HEK293 (cell line): ENCODE results near the gene CD83.

Experiments used
- CTCF ChIA-PET: fragments of 350-600 bp; formaldehyde crosslinking; extraction: SDS; loops from one replicate; lab custom pipeline; 2021; ENCODE audit warnings: antibody characterized with exemption; lab: Yijun Ruan, JAX
- POLR2A ChIA-PET: fragments of 300-600 bp; formaldehyde crosslinking; extraction: SDS; loops from one replicate; lab custom pipeline; 2020; ENCODE audit warnings: antibody characterized with exemption, inconsistent platforms; lab: Yijun Ruan, JAX
- H3K27ac ChIP-seq: fragments of 200-500 bp; sonication (Bioruptor generic); 2 replicates; pipeline ENCODE4 v1.5.1; 2014; ENCODE audit warnings: low read depth, low read length, control low read depth, inconsistent platforms; ENCODE audit errors: extremely low read depth
- H3K36me3 ChIP-seq, 2 experiments: fragments of 200-500 bp in 1 of 2; sonication (Bioruptor generic) in 1 of 2; 1 replicate in 1 of 2; 2 replicates in 1 of 2; pipeline ENCODE4 v1.5.1; 2014 to 2017; ENCODE audit warnings: inconsistent platforms in 2 of 2, low read length in 2 of 2; ENCODE audit not compliant: control insufficient read depth in 2 of 2, insufficient read depth in 1 of 2
- H3K4me1 ChIP-seq: fragments of 200-500 bp; sonication (Bioruptor generic); 2 replicates; pipeline ENCODE4 v1.5.1; 2014; ENCODE audit warnings: mild to moderate bottlenecking, low read length, inconsistent platforms; ENCODE audit not compliant: control insufficient read depth, insufficient read depth
- H3K4me3 ChIP-seq: 2 replicates; pipeline ENCODE4 v1.5.1; 2011; ENCODE audit warnings: low read depth, mild to moderate bottlenecking, control low read depth, low read length, moderate library complexity
- H3K9me3 ChIP-seq: fragments of 200-500 bp; sonication (Bioruptor generic); 2 replicates; pipeline ENCODE4 v1.5.1; 2014; ENCODE audit warnings: low read depth, low read length, inconsistent platforms; ENCODE audit not compliant: control insufficient read depth, insufficient read depth
- FEZF1 ChIP-seq: fragments of 450-650 bp; formaldehyde crosslinking; IDR thresholded peaks from 2 replicates; pipeline ENCODE4 v1.5.1; 2016; ENCODE audit warnings: missing biosample characterization, missing genetic modification characterization
- KLF10 ChIP-seq: fragments of 450-650 bp; IDR thresholded peaks from 2 replicates; pipeline ENCODE4 v1.5.1; 2018; ENCODE audit warnings: missing biosample characterization, mild to moderate bottlenecking, missing genetic modification characterization
- KLF7 ChIP-seq: fragments of 450-650 bp; formaldehyde crosslinking; IDR thresholded peaks from 2 replicates; pipeline ENCODE4 v1.5.1; 2016; ENCODE audit warnings: missing biosample characterization, missing genetic modification characterization, borderline replicate concordance
- MEIS1 ChIP-seq: sonication (generic); formaldehyde crosslinking; IDR thresholded peaks from 2 replicates; pipeline ENCODE4 v1.8.1; 2022; ENCODE audit warnings: missing genetic modification reagents, mild to moderate bottlenecking, borderline replicate concordance
- MZF1 ChIP-seq: fragments of 450-650 bp; formaldehyde crosslinking; IDR thresholded peaks from 2 replicates; pipeline ENCODE4 v1.5.1; 2017; ENCODE audit warnings: missing biosample characterization, missing genetic modification characterization, borderline replicate concordance
- OSR2 ChIP-seq: fragments of 450-650 bp; formaldehyde crosslinking; IDR thresholded peaks from 2 replicates; pipeline ENCODE4 v1.5.1; 2016; ENCODE audit warnings: missing biosample characterization, missing genetic modification characterization
- PRDM1 ChIP-seq: fragments of 450-650 bp; formaldehyde crosslinking; IDR thresholded peaks from 2 replicates; pipeline ENCODE4; 2016; ENCODE audit warnings: missing biosample characterization, missing genetic modification characterization
- ZBTB20 ChIP-seq: fragments of 450-650 bp; formaldehyde crosslinking; IDR thresholded peaks from 2 replicates; pipeline ENCODE4 v1.5.1; 2016; ENCODE audit warnings: missing biosample characterization, missing genetic modification characterization
- ZBTB48 ChIP-seq: fragments of 450-650 bp; formaldehyde crosslinking; IDR thresholded peaks from 2 replicates; pipeline ENCODE4 v1.5.1; 2016; ENCODE audit warnings: missing biosample characterization, missing genetic modification characterization
- ZNF112 ChIP-seq: fragments of 450-650 bp; formaldehyde crosslinking; IDR thresholded peaks from 2 replicates; pipeline ENCODE4 v1.5.0; 2017; ENCODE audit warnings: missing biosample characterization, missing genetic modification characterization
- ZNF114 ChIP-seq: fragments of 450-650 bp; formaldehyde crosslinking; IDR thresholded peaks from 2 replicates; pipeline ENCODE4 v1.5.0; 2017; ENCODE audit warnings: missing biosample characterization, missing genetic modification characterization
- ZNF19 ChIP-seq: fragments of 450-650 bp; formaldehyde crosslinking; IDR thresholded peaks from 2 replicates; pipeline ENCODE4; 2016; ENCODE audit warnings: missing biosample characterization, missing genetic modification characterization, low read depth
- ZNF391 ChIP-seq: fragments of 450-650 bp; formaldehyde crosslinking; IDR thresholded peaks from 2 replicates; pipeline ENCODE4 v1.5.1; 2016; ENCODE audit warnings: low read depth, missing biosample characterization, missing genetic modification characterization, borderline replicate concordance
- ZNF404 ChIP-seq: fragments of 450-650 bp; formaldehyde crosslinking; IDR thresholded peaks from 2 replicates; pipeline ENCODE4 v1.5.1; 2017; ENCODE audit warnings: missing biosample characterization, missing genetic modification characterization
- ZNF560 ChIP-seq: fragments of 450-650 bp; formaldehyde crosslinking; IDR thresholded peaks from 2 replicates; pipeline ENCODE4 v1.5.1; 2017; ENCODE audit warnings: missing biosample characterization, missing genetic modification characterization, borderline replicate concordance
- ZNF664 ChIP-seq: fragments of 450-650 bp; formaldehyde crosslinking; IDR thresholded peaks from 2 replicates; pipeline ENCODE4 v1.5.1; 2016; ENCODE audit warnings: missing biosample characterization, missing genetic modification characterization
- ZNF670 ChIP-seq: fragments of 450-650 bp; formaldehyde crosslinking; IDR thresholded peaks from 2 replicates; pipeline ENCODE4 v1.5.1; 2016; ENCODE audit warnings: missing biosample characterization, missing genetic modification characterization, low read depth
- ZNF707 ChIP-seq: fragments of 450-650 bp; formaldehyde crosslinking; IDR thresholded peaks from 2 replicates; pipeline ENCODE4 v1.5.1; 2016; ENCODE audit warnings: missing biosample characterization, missing genetic modification characterization
- ZNF791 ChIP-seq: fragments of 450-650 bp; formaldehyde crosslinking; IDR thresholded peaks from 2 replicates; pipeline ENCODE4 v1.5.1; 2016; ENCODE audit warnings: missing biosample characterization, missing genetic modification characterization
- TF ChIP-seq, protein P1 (sequence below): fragments of 450-650 bp; formaldehyde crosslinking; IDR thresholded peaks from 2 replicates; pipeline ENCODE4 v1.5.1; 2016; ENCODE audit warnings: missing biosample characterization, missing genetic modification characterization, low read depth
- TF ChIP-seq, protein P2 (sequence below): fragments of 450-650 bp; formaldehyde crosslinking; IDR thresholded peaks from 2 replicates; pipeline ENCODE4 v1.5.1; 2016; ENCODE audit warnings: missing biosample characterization, missing genetic modification characterization
- TF ChIP-seq, protein P3 (sequence below): fragments of 450-650 bp; formaldehyde crosslinking; IDR thresholded peaks from 2 replicates; pipeline ENCODE4 v1.5.1; 2017; ENCODE audit warnings: missing biosample characterization, missing genetic modification characterization
- TF ChIP-seq, protein P4 (sequence below): fragments of 450-650 bp; formaldehyde crosslinking; IDR thresholded peaks from 2 replicates; pipeline ENCODE4 v1.5.1; 2016; ENCODE audit warnings: missing biosample characterization, missing genetic modification characterization

The CD83 gene

DNA sequence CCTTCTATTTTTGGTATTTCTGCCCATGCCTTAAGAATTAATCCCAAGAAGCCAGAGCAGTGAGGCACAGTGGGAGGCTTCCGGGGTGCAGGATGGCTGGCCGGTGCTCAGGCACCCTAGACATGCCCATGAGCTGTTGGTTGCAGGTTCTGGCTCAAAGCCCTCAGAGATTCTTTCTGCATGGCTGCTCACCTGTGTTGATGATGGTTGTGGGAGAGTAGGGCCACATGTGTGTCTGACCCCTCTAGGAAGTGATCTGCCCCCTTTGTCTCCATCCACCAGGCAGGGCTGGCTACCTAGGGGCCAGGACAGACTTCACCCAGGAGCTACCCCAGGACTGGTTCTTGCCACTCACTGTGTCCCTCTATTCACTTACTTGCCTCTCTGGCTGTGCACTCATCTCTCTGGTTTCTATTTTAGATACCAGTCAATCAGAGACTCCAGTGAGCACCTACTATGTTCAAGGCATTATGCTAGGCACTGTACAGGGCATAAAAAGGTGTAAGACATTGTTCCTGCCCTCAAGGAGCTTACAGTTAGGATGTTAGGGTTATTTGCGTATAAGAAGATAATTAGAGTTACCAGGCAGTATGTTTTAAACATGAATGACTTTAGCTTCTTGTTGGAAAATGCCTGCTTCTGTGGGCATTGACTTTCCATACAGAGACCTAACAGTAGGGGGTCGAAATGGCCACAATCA lies 16.8 kb downstream of the CD83 start:
- H3K9me3 ChIP-seq = no peaks in the 10 kb centered on the region
- peaks cover 0 to 9% of the 10 kb centered on the region in 2 experiments; a peak in 1 of 3 replicates for H3K36me3 ChIP-seq
- no peaks in the 10 kb centered on the region for H3K4me1 ChIP-seq
- TF ChIP-seq MZF1 (tag by site-specific recombination) = no peak
- TF ChIP-seq, protein P1, sequence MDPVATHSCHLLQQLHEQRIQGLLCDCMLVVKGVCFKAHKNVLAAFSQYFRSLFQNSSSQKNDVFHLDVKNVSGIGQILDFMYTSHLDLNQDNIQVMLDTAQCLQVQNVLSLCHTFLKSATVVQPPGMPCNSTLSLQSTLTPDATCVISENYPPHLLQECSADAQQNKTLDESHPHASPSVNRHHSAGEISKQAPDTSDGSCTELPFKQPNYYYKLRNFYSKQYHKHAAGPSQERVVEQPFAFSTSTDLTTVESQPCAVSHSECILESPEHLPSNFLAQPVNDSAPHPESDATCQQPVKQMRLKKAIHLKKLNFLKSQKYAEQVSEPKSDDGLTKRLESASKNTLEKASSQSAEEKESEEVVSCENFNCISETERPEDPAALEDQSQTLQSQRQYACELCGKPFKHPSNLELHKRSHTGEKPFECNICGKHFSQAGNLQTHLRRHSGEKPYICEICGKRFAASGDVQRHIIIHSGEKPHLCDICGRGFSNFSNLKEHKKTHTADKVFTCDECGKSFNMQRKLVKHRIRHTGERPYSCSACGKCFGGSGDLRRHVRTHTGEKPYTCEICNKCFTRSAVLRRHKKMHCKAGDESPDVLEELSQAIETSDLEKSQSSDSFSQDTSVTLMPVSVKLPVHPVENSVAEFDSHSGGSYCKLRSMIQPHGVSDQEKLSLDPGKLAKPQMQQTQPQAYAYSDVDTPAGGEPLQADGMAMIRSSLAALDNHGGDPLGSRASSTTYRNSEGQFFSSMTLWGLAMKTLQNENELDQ = no peak
- TF ChIP-seq, protein P2, sequence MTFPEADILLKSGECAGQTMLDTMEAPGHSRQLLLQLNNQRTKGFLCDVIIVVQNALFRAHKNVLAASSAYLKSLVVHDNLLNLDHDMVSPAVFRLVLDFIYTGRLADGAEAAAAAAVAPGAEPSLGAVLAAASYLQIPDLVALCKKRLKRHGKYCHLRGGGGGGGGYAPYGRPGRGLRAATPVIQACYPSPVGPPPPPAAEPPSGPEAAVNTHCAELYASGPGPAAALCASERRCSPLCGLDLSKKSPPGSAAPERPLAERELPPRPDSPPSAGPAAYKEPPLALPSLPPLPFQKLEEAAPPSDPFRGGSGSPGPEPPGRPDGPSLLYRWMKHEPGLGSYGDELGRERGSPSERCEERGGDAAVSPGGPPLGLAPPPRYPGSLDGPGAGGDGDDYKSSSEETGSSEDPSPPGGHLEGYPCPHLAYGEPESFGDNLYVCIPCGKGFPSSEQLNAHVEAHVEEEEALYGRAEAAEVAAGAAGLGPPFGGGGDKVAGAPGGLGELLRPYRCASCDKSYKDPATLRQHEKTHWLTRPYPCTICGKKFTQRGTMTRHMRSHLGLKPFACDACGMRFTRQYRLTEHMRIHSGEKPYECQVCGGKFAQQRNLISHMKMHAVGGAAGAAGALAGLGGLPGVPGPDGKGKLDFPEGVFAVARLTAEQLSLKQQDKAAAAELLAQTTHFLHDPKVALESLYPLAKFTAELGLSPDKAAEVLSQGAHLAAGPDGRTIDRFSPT (tag by site-specific recombination) = no peak
- TF ChIP-seq ZNF670 = no peak
- TF ChIP-seq, all 188 proteins: peak for 0
- ChIA-PET POLR2A (no interaction called here), CTCF (interaction anchor here (0.6 to 9.9 kb wide), 4 partner anchors 10 to 317 kb away, joined by 3 to 85 read pairs (median 4); no protein-coding TSS in a partner anchor)
- H3K4me3 ChIP-seq = no peak overlapping the region
- no peak overlapping the region for H3K27ac ChIP-seq

DNA sequence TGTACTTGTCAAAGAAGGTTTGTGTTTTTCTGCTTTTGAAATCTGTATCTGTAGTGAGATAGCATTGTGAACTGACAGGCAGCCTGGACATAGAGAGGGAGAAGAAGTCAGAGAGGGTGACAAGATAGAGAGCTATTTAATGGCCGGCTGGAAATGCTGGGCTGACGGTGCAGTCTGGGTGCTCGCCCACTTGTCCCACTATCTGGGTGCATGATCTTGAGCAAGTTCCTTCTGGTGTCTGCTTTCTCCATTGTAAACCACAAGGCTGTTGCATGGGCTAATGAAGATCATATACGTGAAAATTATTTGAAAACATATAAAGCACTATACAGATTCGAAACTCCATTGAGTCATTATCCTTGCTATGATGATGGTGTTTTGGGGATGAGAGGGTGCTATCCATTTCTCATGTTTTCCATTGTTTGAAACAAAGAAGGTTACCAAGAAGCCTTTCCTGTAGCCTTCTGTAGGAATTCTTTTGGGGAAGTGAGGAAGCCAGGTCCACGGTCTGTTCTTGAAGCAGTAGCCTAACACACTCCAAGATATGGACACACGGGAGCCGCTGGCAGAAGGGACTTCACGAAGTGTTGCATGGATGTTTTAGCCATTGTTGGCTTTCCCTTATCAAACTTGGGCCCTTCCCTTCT lies 18.4 kb downstream of the CD83 start:
- CTCF ChIA-PET = interaction anchor here (9.9 kb wide), 1 partner anchor 10 kb away, joined by 85 read pairs; no protein-coding TSS in a partner anchor
- POLR2A ChIA-PET = interaction anchor here (0.6 kb wide), 1 partner anchor 27 kb away, joined by 5 read pairs; no protein-coding TSS in a partner anchor
- Histone ChIP-seq H3K4me1 (no peaks in the 10 kb centered on the region), H3K27ac (no peak overlapping the region), H3K4me3 (no peak overlapping the region), H3K36me3 (peaks cover 0 to 9% of the 10 kb centered on the region in 2 experiments; a peak in 1 of 3 replicates), H3K9me3 (no peaks in the 10 kb centered on the region)
- TF ChIP-seq ZNF707 (tag by site-specific recombination) (no peak), ZBTB48 (tag by site-specific recombination) (no peak)

DNA sequence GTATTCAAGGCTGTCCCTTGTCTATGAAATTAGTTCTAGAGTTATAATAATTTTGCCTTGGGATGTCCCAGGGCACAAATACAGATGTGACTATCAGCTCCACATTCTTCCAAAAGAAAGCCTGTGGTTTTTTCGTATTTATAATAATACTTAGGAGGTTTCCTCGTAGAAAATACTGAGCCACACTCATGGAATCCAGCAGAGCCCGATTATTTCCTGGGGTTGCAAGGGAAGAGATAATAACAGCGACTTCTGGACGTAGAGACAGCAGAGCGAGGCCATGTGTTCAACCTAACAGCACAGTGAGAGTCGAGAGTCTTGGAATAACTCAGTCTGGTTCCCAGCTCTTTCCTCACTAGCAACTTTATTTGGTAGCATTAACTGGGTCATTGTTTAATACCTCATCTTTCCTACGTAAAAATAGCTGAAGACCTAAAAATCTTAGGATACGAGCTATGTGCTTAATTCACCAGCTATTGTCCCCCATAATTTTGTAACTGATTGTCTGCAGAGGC lies 21.2 kb downstream of the CD83 start:
- ChIA-PET POLR2A (no interaction called here), CTCF (interaction anchor here (0.6 to 3.1 kb wide), 5 partner anchors 10 to 267 kb away, joined by 3 to 18 read pairs (median 8); no protein-coding TSS in a partner anchor)
- no peak overlapping the region for H3K4me3 ChIP-seq
- peaks cover 0 to 9% of the 10 kb centered on the region in 2 experiments; a peak in 1 of 3 replicates for H3K36me3 ChIP-seq
- no peak overlapping the region for H3K27ac ChIP-seq
- H3K4me1 ChIP-seq = no peaks in the 10 kb centered on the region
- no peaks in the 10 kb centered on the region for H3K9me3 ChIP-seq
- TF ChIP-seq ZNF114 (tag by site-specific recombination) (no peak), FEZF1 (tag by site-specific recombination) (no peak), MEIS1 (CRISPR knock-in tag) (no peak), OSR2 (tag by site-specific recombination) (no peak), ZNF404 (tag by site-specific recombination) (no peak), KLF10 (tag by site-specific recombination) (no peak), ZNF791 (tag by site-specific recombination) (no peak), KLF7 (tag by site-specific recombination) (no peak), ZNF19 (tag by site-specific recombination) (no peak), ZNF670 (no peak), ZNF391 (tag by site-specific recombination) (no peak), ZNF560 (no peak), ZNF664 (tag by site-specific recombination) (no peak), ZNF112 (tag by site-specific recombination) (no peak), ZBTB20 (tag by site-specific recombination) (no peak), PRDM1 (tag by site-specific recombination) (no peak)
- TF ChIP-seq, protein P3, sequence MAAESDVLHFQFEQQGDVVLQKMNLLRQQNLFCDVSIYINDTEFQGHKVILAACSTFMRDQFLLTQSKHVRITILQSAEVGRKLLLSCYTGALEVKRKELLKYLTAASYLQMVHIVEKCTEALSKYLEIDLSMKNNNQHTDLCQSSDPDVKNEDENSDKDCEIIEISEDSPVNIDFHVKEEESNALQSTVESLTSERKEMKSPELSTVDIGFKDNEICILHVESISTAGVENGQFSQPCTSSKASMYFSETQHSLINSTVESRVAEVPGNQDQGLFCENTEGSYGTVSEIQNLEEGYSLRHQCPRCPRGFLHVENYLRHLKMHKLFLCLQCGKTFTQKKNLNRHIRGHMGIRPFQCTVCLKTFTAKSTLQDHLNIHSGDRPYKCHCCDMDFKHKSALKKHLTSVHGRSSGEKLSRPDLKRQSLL (tag by site-specific recombination) = no peak
- TF ChIP-seq, protein P4, sequence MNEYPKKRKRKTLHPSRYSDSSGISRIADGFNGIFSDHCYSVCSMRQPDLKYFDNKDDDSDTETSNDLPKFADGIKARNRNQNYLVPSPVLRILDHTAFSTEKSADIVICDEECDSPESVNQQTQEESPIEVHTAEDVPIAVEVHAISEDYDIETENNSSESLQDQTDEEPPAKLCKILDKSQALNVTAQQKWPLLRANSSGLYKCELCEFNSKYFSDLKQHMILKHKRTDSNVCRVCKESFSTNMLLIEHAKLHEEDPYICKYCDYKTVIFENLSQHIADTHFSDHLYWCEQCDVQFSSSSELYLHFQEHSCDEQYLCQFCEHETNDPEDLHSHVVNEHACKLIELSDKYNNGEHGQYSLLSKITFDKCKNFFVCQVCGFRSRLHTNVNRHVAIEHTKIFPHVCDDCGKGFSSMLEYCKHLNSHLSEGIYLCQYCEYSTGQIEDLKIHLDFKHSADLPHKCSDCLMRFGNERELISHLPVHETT (tag by site-specific recombination) = no peak
